ENCODE data around the gene MYO5A.

MYO5A gene

GRCh38 chr15:52284164-52284563 lies 244.5 kb downstream of the MYO5A start:
- no peak for DNase-seq

DNA sequence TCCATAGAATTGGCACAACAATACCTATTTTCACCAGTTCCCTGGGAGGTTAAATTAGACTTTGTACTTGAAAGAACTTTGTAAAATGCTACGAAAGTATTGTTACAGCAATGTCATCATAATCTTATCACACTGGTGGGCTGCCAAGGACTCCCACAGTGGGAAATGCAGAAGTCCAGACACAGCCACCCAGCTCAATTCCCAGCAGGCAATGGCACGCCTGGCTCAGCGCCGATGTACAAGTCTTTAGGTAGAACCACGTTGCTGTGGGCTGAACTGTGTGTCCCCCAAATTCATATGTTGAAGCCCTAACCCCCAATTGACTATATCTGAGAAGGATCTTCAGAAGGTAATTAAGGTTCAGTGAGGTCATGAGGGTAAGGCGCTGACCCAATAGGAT lies 245.4 kb downstream of the MYO5A start:
- DNase-seq: no peak

GRCh38 chr15:52282418-52282817 lies 246.3 kb downstream of the MYO5A start:
- DNase-seq: no peak

- DNase-seq: no peak
Measured at GRCh38 chr15:52281085-52282035, 247.3 kb downstream of the MYO5A start.

DNA sequence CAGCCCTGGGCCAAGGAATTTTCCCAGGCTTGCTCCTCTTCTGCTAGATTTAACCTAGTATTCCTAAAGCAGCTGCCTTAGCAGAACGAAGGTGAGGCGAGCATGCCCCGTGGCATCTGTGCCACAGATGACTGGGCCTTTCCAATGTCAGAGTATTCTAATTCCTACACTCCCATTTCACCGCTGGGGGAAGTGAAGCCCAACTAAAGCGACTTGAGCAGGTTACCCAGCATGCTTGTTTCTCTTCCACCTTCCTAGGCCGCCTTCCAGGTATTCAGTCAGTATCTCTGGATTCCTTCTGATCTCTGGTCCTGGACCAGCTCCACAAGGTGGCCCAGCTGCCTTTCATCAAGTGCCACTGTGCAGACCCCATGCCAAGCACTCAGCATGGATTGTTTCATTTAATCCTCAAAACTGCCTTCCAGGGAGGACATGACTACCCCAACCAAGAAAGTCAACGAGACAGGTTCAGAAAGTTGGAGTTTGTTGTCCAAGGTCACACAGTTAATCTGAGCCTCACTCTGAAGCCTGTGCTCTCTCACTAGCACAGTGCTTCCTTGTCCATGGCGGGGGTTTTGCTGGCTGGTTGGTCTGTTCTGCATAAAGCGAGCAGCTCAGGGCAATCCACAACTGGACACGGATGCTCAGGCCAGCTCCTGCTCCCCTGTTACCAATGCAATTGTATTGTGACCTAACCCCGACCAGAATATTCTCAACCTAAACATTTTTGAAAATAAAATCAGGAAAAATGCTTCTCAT lies 248.2 kb downstream of the MYO5A start:
- DNase-seq: no peak

DNA sequence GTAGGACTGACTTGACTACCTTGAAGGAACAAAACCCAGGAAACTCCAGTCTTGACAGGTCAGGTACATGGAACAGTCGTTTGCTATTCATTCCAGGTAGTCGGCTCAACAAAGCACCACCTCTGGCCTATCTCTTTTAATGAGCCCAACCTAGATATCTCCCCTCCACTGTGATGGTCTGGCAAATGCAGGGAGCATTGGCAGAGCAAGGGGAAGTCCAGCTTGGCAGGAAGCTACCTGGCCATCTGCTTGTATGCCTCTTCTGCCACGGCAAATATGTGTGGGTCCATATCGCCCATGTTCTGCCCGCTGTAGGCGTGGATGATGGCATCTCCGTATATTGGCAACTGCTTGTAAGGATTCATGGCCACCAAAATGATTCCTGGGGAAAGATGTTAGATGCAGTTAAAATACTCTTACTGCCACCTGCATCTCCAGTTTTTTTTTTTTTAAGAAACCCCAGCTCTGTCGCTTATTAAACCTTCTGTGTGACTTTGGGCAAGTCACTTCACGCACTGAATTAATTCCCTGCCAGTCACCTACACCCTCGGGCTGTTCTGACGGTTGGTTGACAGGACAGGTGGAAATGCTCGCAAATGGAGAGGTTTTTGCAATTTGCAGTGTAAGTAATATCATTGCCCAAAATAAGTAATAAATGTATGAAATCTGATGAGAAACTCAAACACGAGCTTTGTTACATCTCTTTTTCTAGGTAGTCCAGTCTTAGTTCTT lies 249.9 kb downstream of the MYO5A start:
- no peak for DNase-seq

DNA sequence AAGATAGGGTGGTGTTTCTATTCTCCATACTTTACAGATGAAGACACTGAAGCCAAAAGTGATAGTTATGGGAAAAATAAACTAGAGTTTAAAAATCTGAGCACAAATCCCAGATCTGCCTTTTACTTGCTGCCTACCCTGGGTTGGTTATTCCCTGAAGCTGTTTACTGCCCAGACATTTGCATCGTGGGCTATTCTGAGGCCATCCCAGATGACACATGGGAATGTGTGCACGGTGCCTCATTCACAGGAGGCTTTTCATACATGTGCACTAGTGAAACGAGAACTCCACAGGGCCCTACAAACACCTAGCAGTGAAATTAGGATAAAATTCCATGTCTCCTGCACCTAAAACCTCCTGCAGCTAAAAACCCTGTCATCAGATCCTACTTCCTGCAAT lies 250.5 kb downstream of the MYO5A start:
- no peak for DNase-seq

DNA sequence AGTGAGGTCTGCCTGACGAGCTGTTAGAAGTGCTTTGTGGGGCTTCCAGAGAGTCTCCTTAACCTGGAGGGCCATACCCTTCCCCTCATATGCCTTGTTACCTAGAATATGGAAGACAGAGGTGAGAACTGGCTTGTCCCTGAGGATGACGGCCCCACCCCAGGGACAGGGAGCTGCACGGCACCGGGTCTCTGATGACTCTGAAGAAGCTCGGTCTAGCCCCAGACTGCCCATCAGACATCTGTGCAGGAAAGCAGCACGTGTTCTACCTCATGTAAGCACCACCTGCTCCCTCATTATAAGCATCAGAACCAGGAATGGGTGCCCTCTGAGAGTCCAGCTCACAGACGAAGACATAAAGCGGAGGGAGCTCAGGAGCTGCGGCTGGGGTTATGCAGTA lies 251.1 kb downstream of the MYO5A start:
- no peak for DNase-seq

GRCh38 chr15:52276256-52276770 lies 252.4 kb downstream of the MYO5A start:
- DNase-seq: no peak

GRCh38 chr15:52263563-52264282 lies 265.0 kb downstream of the MYO5A start:
- DNase-seq: no peak

DNA sequence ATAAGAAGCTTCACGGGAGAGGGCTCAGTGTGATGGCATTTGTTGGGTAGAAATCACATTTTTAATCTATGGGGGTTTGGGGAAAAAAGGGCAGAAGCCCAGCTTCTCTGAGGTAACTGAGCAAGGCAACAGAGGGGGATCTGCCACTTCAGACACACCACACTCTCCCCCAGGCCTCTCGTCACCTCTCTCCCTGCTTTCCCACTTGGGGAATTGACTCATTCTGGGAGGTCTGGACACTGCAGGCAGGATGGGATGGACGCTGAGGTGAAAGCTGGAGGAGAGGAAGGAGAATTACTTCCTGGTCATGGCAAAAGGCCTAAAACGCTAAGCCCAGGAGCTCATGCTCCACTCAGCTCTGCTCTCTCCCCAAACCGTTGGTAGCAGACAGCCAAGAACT lies 266.3 kb downstream of the MYO5A start:
- DNase-seq: no peak

- DNase-seq: peak; percentile 68 to 74
Measured at GRCh38 chr15:52261498-52262242, 267.0 kb downstream of the MYO5A start.

- no peak for DNase-seq
Measured at GRCh38 chr15:52261026-52261425, 267.7 kb downstream of the MYO5A start.

DNA sequence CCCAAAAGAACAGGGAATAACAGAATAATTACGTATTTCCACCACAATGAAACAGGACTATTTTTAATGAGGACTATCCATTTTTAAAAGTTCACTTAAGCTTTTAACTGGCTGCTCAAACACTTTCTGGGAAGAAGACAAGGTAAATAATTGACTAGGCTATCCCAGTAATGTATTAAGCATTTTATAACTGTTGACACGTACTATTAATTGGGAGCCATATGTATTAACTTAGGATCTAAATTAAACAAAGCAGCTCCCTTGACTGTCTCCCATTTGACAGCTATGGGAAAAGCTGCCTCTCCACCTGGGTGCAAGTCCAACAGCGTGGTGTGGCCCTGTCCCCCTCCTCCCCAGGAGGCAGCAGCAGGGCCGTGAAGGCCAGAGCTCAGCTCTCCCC lies 269.2 kb downstream of the MYO5A start:
- DNase-seq: no peak

DNA sequence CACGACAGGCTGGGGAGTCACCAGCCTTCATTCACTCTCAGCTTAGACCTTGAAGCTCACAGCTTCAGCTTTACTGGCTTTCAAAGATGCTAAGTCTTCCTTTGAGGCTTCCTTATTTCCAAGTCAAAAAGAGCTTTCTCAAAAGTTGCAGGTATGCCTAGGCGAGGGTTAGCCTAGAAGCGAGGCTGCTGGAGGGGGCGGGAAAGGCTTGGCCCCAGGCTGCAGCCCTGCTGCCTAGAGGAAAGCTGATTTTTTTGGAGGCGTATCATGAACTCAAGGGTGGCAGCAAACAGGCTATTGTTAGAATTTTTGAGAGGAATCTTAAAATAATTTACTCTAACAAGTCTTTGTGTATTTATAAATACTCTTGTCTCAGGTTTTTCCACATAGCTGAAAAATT lies 270.2 kb downstream of the MYO5A start:
- DNase-seq: no peak

DNA sequence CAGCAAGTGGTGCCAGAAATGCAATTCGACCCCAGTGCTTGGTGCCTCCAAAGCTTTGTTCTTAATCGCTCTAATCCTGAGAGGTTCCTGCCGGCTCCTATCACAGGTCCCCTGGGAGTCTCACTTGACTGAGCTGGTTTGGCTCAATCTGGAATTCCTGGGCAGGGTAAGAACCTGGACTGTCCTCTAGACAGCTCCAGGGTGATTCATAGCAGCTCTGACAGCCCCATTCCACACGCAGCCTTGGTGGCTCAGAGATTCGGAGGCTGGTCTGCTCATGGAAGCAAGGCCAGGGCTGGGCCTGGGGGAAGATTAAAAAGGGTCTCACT lies 271.0 kb downstream of the MYO5A start:
- DNase-seq: no peak
